ENCODE results near the gene C3orf20.
"Not testable (repeated sequence)": the region's sequence is repeated elsewhere in the genome, so short reads cannot be mapped to it uniquely, and the experiment has no call there.

Gene C3orf20

DNA sequence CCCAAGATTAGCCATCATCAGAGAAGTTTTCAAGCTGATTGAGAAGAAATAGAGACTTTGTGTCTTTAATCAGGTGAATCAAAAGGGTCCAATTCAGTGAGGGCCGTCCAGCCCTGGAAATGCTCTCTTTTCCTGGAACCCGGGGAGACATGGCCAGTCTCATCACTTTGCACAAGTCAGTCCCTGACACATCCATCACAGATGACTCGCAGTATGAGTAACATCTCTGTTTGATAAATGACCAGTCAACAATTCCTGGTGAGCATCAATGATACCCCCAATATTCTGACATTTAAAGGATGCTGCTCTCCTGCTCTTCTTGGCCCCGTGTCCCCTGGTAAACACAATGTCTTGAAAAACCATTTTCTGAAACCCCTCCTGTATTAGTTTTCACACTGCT is 26.7 kb downstream of the C3orf20 start:
- no peak for DNase-seq

DNA sequence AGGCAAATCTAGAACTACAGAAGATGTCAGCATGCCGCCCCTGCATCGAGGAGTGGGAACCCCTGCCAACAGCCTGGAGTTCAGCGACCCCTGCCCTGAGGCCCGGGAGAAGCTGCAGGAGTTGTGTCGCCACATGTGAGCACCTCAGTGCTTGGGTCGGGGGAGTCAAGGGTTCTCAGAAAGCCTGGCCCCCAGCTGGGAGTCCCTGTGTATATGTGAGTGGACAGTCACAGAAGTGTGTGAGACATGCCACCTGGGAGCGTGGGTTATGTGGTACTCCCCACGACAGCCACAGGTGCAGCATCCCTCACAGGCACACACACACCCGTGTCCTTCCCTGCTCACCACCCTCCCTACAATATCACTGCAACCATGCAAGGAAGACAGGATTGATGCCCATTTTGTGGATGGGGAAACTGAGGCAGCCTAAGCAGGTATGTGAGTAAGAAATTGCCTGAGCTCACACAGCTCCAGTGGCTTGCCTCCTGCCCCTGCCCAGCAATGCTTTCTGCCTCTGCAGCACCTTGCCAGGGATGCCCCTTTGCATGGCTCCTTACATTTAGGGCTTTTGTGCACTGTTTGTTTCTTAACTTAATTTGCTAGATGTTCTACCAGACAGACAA is 28.3 kb downstream of the C3orf20 start:
- DNase-seq = no peak

DNA sequence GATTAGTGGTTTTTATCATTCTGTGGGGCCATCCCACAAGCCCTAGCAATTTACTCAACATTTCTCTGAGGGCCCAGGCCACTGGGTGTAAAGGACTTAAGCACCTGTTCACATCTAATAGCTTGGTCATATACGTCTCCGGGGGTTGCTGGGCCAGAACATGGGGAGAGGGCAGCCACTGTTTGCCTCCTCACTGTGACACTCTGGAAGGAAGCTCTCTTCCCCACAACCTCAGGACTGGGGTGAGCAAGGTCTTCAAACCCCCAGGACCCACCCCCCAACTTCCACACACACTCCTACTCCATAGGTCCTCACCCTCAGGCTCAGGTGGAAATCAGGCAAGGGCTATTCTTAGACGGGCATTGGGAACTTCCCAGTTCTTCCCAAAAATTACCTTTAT is 28.9 kb downstream of the C3orf20 start:
- DNase-seq = no peak

DNA sequence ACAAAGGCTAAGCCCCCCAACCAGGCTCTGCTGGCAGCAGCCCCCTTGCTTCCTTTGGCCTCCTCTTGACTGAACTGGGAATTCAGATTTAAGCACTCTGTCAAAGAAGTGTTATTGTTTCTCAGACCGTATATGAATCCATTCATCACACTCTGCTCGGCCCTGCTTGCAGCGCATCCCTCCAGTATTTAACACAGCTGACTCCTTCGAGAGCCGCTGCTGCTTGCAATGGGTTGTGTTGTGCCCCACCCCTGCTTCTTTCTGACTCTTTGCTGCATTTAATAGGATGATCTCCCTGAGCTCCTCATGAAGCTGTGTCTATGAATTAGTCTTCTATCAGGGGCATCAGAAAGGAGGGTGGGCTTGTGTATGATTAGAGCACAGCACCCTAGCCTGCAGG is 31.2 kb downstream of the C3orf20 start:
- no peak for DNase-seq

DNA sequence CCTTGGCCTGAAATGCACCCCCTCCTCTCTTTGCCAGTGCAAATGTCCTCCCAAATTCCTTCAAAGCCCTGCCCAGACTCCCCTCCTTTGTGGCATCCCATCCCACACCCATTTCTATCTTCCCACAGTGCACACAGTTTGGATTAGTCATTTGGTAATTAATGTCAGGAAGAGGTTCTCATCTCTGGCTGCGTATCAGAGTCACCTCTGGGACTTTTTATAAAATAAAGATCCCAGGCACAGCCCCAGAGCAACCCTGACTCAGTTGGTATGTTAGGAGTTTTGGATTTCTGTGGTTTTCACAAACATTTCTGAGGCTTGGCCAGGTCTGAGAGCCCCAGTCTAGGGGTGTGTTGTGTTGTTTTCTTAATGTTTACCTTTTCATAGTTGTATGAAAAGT is 41.6 kb downstream of the C3orf20 start:
- no peak for DNase-seq

DNA sequence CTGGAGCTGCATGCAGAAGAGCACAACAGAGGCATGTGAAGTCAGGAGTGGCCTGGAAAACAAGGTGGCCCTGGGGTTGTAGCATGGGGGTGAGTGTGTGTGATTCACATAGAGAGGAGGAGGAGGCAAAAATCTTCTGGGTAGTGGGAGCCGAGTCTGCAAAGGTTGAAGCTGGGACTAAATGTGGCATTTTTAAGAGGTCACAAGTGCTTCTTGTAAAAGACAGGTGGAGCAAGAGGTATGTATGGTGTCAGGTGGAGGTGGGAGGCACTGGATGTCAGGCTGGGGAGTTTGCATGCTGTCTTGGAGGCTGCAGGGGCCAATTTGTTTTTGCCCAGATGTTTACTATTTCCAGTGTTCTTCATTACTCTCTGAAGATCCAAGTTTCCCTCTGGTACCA is 42.4 kb downstream of the C3orf20 start:
- DNase-seq = no peak

DNA sequence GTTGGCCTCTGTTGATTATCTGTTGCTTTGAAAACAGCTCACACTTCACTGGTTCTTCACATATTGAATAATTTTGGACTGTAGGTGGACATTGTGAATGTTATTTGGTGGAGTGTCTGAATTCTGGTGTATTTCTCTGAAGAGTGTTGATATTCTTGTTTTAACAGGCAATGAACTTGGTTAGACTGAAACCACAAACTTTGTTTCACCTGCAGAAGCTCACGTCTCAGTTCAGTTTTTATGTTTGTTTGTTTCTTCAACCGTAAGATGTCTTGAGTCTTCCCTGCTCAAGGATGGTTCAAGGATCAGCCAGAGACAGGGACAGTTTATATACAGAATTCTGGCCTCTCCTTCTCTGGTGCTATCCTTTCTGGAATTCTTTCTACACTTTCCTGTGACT is 43.6 kb downstream of the C3orf20 start:
- no peak for DNase-seq

DNA sequence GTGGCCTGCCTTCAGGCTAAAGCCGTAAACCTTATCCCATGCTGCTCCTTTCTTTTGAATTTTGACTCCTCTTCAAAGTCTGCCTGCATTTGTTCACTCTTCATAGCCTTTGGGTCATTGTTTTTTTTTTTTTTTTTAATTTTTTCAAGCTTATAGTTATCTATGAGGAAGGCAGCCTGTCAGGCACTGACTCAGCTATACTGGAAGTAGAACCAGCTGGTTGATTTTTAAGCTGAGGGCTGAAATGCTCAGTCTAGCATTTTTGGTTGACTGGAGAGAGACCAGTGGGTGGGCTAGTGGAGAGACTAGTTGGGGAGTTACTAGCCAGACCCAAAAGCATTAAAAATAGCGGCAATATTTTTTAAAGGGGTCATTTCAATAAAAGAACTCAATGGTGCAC is 44.1 kb downstream of the C3orf20 start:
- DNase-seq = peak; percentile 31

DNA sequence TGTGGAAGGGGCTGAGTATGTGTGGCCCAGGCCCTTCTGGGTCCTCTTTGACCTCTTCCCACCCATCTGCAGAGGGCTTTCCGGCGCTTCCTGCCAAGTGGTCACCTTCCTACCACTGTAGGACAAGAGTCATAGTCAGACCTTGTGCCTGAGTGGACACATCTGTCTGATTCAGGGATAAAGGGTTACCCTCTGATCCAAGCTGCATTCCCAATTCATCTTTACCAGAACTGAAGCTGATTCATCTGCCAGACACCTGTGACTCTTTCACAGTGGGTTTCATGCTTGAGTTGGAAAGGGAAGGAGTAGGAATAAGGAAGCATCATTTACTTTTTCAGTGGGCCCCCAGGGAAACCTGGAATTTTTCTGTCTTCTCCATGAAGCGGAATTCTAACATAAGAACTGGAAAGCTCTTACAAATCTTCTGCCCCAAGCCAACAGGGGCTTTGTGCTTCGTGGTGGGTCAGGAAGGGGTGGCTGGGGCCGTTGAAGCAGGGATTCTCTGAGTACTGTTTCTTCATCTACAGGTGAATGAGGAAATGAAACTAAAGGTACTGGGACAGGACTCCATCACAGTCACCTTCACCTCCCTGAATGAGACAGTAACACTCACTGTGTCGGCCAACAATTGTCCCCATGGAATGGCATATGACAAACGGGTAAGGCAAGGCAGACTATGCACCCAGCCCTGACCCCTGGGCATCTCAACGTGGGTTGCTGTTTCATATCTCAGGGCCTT is 46.4 kb downstream of the C3orf20 start:
- no peak for DNase-seq

DNA sequence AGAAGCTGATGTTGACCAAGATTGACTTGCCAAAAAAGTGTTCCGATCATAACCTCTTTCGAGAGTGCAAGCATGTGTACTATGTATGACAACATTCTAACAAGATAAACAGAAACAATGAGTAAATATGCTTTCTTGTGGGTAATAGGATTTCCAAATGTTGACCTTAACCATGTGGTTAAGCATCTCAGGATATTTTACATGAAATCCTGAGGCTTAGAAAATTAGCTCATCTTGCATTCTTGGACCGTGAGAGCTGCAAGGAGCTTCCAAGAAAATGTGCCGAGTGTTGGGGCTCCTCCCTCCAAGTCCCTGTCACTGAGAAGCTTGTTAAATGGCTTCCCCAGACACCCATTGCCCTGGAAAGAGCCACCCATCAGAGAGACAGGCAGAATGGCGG is 50.1 kb downstream of the C3orf20 start:
- DNase-seq = no peak

DNA sequence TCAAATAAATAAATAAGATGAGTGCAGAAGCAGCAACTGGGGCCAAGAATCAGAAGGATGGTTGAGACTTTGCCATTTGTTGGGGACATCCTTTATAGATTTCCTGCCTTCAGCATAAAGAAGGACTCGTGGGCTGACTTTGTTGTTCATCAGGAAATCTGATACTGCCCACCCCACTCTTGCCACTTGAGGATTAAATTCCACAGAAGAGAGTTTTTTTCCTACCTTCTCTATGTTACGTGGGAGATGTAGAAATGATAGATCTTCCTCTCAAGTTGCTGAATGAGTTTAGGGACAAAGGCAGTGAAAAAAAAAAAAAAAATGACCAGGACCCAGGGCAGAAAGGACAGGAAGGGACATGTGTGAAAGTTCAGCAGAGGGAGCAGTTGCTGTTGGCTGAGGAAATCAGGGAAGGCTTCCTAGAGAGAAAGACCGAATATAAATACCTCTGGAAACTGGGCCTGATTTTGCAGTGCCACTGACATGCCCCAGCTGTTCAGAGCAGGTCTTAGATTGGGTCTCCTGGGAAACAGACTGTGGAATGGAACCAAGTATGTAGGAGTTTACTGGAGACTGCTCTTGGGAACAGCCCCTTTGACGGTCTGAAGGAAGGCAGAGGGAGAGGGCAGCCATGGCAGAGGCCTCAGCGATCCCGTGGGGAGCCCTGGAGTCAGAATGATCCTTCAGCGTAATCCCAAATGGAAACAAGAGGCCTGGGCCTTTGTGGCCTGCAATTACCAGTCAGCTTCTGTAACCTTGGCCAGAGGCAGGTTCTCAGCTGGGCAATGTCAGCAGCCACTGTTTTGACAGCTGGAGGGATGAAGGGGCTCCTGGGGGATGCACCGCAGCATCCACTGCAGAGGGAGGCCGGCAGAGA is 50.9 kb downstream of the C3orf20 start:
- DNase-seq = no peak

DNA sequence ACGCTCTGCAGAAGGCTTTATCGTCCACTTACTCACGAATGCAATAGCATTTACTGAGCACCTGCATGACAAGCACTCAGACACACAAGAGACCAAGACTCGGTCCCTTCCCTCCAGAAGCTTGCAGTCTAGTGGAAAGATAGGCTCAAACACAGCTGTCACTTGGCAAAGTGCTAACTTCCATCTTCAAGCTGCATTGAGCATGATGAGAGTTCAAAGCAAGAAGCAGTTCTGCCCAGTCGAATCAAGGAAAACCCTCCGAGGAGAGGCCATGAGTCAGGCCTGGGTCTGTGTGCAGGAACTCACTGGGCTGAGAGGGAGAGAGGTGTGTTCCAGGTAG is 51.5 kb downstream of the C3orf20 start:
- DNase-seq = no peak

DNA sequence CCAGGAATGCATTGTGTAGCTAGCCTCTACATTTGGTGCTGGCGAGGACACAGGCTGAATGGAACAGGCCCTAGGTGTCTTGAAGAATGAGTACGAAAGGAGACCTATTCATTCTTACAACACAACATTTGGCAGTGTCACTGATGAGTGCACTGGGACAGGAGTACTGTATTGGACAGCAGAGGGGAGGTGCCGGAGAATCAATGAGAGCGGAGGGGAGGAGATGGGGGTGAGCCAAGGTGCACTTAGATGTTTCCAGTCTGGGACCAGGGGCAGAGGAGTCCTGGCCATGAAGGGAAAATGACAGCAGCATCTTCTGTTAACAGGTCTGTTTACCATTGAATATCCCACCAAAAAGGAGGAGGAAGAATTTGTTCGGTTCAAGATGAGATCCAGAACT is 53.2 kb downstream of the C3orf20 start:
- no peak for DNase-seq

DNA sequence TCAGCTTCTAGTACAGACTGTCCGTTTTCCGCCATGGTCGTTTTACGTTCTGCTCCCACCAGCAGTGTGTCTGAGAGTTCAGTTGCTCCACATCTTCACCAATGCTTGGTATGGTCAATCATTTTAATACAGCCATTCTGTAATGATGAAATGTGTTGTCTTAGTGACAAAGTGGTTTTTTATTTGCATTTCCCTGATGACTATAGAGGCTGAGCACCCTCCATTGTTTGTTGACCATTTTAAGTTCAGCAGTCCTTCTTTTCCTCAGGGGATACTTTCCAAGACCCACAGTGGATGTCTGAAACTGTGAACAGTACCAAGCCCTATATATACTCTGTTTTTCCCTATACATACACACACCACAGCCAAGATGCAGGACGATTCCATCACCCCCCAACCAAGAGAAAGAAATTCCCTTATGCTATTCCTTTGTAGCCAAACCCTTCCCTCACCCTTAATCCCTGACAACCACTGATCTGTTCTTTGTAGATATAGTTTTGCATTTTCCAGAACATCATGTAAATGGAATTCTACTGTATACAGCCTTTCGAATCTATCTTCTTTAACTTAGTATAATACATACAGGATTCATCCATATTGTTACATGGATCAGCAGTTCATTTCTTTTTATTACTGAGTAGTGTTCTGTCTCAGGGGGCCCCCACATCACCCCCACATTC is 55.9 kb downstream of the C3orf20 start:
- no peak for DNase-seq

DNA sequence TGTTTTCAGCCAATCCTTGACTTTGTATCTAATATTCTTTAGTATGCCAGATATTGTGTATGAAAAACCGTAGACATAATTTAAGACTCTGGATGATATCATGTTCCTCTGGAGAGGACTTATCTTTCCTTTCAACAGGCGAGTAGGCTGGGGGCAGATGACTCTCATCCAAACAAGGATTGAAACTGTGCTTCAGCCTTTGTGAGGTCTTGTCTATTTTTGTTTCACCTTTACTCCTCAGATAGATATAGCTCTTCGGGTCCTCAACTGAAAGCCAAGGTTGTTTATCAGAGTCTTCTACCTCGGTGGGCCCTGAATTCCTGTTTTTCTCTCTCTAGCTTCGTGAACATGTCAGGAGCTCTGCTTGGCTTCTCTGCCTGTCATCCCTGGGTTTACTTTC is 66.0 kb downstream of the C3orf20 start:
- DNase-seq = no peak

DNA sequence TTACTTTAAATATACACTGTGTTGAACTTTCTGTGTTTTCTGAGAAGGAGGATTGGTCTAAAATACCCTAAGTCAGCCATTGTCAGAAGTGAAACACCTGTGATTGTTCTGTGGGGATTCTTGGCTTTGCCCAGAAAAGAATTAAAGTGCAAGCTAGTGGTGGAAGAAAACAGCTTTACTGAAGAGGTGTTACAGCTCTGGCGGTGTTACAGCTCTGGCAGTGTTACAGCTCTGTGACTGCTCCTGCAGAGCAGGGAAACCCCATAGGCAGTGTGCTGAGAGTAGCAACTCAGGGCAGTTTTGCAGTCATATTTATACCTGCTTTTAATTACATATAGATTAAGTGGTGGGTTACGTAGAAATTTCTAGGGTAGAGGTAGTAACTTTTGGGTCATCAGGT is 66.6 kb downstream of the C3orf20 start:
- DNase-seq = no peak

DNA sequence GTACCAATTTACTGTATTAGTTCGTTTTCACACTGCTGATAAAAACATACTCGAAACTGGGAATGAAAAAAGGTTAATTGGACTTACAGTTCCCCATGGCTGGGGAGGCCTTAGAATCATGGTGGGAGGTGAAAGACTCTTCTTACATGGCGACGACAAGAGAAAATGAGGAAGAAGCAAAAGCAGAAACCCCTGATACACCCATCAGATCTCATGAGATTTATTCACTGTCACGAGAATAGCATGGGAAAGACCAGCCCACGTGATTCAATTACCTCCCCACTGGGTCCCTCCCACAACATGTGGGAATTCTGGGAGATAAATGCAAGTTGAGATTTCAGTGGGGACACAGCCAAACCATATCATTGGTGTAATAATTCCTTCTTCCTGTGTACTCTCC is 69.6 kb downstream of the C3orf20 start:
- DNase-seq = no peak

DNA sequence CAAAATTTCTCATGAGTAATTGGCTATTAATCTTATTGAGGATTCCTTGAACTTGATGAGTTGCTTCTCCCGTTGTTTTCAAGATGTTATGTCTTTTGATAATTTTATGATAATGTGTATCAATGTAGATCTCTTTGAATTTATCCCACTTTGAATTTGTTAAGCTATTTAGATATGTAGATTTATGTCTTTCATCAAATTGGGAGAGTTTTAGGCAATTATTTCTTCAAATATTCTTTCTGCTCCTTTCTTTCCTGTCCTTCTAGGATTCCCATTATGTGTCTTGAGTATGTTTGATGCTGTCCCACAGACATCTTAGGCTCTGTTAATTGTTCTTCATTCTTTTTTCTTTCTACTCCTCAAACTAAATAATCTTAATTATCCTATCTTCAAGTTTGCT is 75.7 kb downstream of the C3orf20 start:
- DNase-seq = no peak

DNA sequence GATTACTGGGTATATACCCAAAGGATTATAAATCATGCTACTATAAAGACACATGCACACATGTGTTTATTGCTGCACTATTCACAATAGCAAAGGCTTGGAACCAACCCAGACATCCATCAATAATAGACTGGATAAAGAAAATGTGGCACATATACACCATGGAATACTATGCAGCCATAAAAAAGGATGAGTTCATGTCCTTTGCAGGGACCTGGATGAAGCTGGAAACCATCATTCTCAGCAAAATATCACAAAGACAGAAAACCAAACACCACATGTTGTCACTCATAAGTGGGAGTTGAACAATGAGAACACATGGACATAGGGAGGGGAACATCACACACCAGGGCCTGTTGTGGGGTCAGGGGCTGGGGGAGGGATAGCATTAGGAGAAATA is 78.0 kb downstream of the C3orf20 start:
- DNase-seq = not testable (repeated sequence)

DNA sequence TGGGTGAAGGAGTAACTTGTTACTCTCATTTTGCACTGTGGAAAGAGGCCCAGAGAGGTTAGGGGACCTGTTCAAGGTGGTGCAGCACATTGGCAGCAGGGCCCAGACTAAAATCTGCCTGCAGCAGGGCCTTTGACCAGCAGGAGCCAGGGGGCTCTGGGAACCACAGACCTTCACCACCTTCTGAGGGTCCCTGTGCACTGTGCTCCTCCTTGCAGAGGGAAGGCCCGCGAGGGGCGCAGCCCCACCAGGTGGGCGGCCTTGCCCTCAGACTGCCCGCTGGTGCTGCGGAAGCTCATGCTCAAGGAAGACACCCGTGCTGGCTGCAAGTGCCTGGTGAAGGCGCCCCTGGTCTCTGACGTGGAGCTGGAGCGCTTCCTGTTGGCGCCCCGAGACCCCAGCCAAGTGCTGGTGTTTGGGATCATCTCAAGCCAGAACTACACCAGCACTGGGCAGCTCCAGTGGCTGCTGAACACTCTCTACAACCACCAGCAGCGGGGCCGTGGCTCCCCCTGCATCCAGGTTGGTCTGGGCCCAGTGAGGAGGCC is 82.3 kb downstream of the C3orf20 start:
- no peak for DNase-seq

DNA sequence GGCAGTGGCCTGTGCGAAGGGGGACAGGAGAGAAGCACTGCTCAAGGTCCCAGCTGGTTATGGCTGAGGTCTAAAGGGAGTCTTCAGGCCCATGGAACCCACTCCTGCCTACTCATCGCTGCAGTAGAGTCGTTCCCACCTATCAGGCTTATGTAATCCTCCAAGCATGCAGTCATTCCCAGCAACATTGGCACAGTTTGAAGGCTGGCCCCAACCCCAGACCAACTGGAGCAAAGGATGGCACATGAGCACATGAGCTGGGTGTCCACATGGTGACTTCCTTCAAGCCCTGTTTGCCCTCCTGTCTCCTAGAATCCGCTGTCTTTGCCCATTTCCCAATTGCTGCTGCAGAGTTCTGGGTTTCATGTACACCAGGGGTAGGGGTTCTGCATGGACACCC is 83.4 kb downstream of the C3orf20 start:
- no peak for DNase-seq

DNA sequence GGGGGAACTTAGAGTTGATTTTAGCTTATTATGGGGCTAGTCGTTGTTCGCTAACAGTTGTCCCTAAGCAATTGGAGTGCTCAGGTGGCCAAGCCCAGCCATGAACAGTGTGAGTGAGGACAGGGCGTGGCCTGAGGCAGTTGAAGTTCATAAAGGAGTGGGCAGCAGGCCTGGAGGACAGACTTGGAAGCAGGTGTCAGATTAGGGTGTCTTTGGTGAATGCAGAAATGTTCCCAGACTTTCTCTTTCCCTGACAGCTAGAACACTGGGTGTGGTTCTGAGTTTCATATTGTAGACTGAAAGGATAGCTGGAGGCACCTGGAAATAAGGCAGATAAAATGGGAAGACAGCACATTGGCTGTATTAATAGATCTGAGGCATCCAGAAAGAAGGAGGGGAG is 84.0 kb downstream of the C3orf20 start:
- DNase-seq = no peak

DNA sequence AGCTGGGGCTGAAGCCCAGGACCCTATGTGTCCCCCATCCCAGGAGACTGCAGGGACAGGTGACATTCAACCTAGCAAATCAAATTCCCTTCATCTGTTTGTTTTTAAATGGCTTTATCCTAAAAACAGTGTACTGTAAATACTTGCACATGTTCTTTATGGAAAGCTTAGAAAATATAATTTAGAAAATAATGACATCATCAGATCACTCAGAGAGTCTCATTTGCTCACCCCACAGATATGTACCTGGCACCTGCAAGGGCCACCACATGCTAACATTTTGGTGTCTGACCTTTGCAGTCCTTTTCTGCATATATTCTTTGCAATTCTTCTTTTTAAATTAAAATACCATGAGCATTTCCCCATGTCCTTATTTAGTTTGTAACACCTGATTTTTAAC is 85.2 kb downstream of the C3orf20 start:
- DNase-seq = no peak
